Liver (tissue), 9 donors: ENCODE results near the gene SHISA4. TPM values are rescaled to one million over a fixed set of nuclear protein-coding genes. Genes with fewer than 3 reads are reported as not detected.

Experiments
- DNase-seq: peaks from one replicate; pipeline ENCODE4 v3.0.0-alpha.2; 2017; ENCODE audit warnings: low spot score
- H3K27ac ChIP-seq, 2 donors: one replicate each; pipeline ENCODE4 v1.7.0; 2013; ENCODE audit warnings: inconsistent platforms in 2 of 2, low read length in 2 of 2, control low read depth in 1 of 2, low read depth in 1 of 2, mild to moderate bottlenecking in 1 of 2
- H3K27me3 ChIP-seq, 4 donors: one replicate each; pipeline versions ENCODE4 v1.6.1 to v1.7.0; 2013; ENCODE audit warnings: low read length in 3 of 4, inconsistent platforms in 1 of 4, mild to moderate bottlenecking in 1 of 4, moderate library complexity in 1 of 4; ENCODE audit not compliant: control insufficient read depth in 4 of 4, insufficient read depth in 4 of 4
- H3K36me3 ChIP-seq, 4 donors: one replicate each; pipeline versions ENCODE4 v1.6.1 to v1.7.0; 2013; ENCODE audit warnings: low read length in 3 of 4, mild to moderate bottlenecking in 3 of 4, low read depth in 1 of 4, moderate library complexity in 1 of 4; ENCODE audit not compliant: control insufficient read depth in 4 of 4, insufficient read depth in 3 of 4
- H3K4me1 ChIP-seq, 4 donors: one replicate each; pipeline versions ENCODE4 v1.6.1 to v1.7.0; 2013; ENCODE audit warnings: low read length in 3 of 4, mild to moderate bottlenecking in 3 of 4, moderate library complexity in 1 of 4; ENCODE audit not compliant: control insufficient read depth in 4 of 4, insufficient read depth in 4 of 4
- H3K4me3 ChIP-seq, 3 donors: one replicate each; pipeline versions ENCODE4 v1.6.1 to v1.7.0; 2013; ENCODE audit warnings: low read length in 3 of 3, control low read depth in 1 of 3, low read depth in 1 of 3, mild to moderate bottlenecking in 1 of 3
- H3K9ac ChIP-seq, 2 donors: one replicate each; pipeline ENCODE4 v1.7.0; 2013; ENCODE audit warnings: low read length in 2 of 2, mild to moderate bottlenecking in 2 of 2, moderate library complexity in 2 of 2, control low read depth in 1 of 2, low read depth in 1 of 2
- H3K9me3 ChIP-seq, 4 donors: one replicate each; pipeline versions ENCODE4 v1.6.1 to v1.7.0; 2013; ENCODE audit warnings: low read length in 3 of 4; ENCODE audit not compliant: control insufficient read depth in 4 of 4
- EGR1 ChIP-seq, 2 donors: IDR thresholded peaks; 2 replicates each; pipeline ENCODE4 v1.6.1; 2016 to 2018; ENCODE audit warnings: antibody characterized with exemption in 2 of 2, low read depth in 2 of 2
- FOXA1 ChIP-seq: IDR thresholded peaks from 2 replicates; pipeline ENCODE4 v1.6.1; 2016; ENCODE audit warnings: antibody characterized with exemption
- FOXA2 ChIP-seq: IDR thresholded peaks from 2 replicates; pipeline ENCODE4 v1.6.1; 2016; ENCODE audit warnings: antibody characterized with exemption
- HNF4A ChIP-seq, 2 donors: conservative IDR thresholded peaks; 2 replicates each; pipeline ENCODE4 v1.6.1; 2016; ENCODE audit warnings: antibody characterized with exemption in 2 of 2, mild to moderate bottlenecking in 2 of 2
- JUND ChIP-seq, 2 donors: IDR thresholded peaks; 2 replicates each; pipeline ENCODE4 v1.6.1; 2016; ENCODE audit warnings: antibody characterized with exemption in 2 of 2
- RXRA ChIP-seq, 2 donors: IDR thresholded peaks; 2 replicates each; pipeline ENCODE4 v1.6.1; 2017 to 2018; ENCODE audit warnings: antibody characterized with exemption in 2 of 2, mild to moderate bottlenecking in 1 of 2
- SP1 ChIP-seq: IDR thresholded peaks from 2 replicates; pipeline ENCODE4 v1.6.1; 2018; ENCODE audit warnings: antibody characterized with exemption, mild to moderate bottlenecking
- TAF1 ChIP-seq: conservative IDR thresholded peaks from 2 replicates; pipeline ENCODE4 v1.6.1; 2016; ENCODE audit warnings: antibody characterized with exemption, mild to moderate bottlenecking
- WGBS: extraction: QIAGEN DNeasy Blood & Tissue Kit; methylation state at CpG from one replicate; pipeline ENCODE4 v1.1.7; 2013; 5-methylcytosine and 5-hydroxymethylcytosine counted together
- polyA plus RNA-seq, 2 donors: library from polyadenylated mRNA; stranded (reverse) in 1 of 2; unstranded in 1 of 2; fragments of 200-250 nt in 1 of 2; fragments of >200 nt in 1 of 2; fragmentation: Nextera tagmentation in 1 of 2; extraction: Ambion mirVana in 1 of 2; gene quantifications; one replicate each; pipeline versions ENCODE4 v1.2.1 to v1.2.3, GENCODE V29; 2013 to 2015
- total RNA-seq, 2 donors: library from RNA; depleted of rRNA; stranded (reverse); fragments of >200 nt; gene quantifications; one replicate each; pipeline ENCODE4 v1.2.3, GENCODE V29; 2014
- TF ChIP-seq, protein P1 (sequence below): IDR thresholded peaks from 2 replicates; pipeline ENCODE4 v1.6.1; 2016; ENCODE audit warnings: antibody characterized with exemption, mild to moderate bottlenecking
- TF ChIP-seq, protein P2 (sequence below): IDR thresholded peaks from 2 replicates; pipeline ENCODE4 v1.6.1; 2016; ENCODE audit warnings: antibody characterized with exemption
- TF ChIP-seq, protein P3 (sequence below): fragments of 150-350 bp; IDR thresholded peaks from 2 replicates; pipeline ENCODE4 v1.5.1; 2017; ENCODE audit warnings: improper control_type of control experiment, low read depth, low read length; ENCODE audit not compliant: missing input control
- TF ChIP-seq, protein P4 (sequence below): IDR thresholded peaks from 2 replicates; pipeline ENCODE4 v1.6.1; 2016; ENCODE audit warnings: antibody characterized with exemption
- TF ChIP-seq, protein P5 (sequence below): IDR thresholded peaks from 2 replicates; pipeline ENCODE4 v1.6.1; 2016; ENCODE audit warnings: antibody characterized with exemption
- donor health status: healthy.
- donor health status: healthy.
- donor health status: healthy.
- donor health status: healthy.
- donor health status: healthy.

Gene SHISA4
- total and polyA plus RNA-seq, 4 donors = 0.47 to 4.1 (median 2.1) TPM

DNA sequence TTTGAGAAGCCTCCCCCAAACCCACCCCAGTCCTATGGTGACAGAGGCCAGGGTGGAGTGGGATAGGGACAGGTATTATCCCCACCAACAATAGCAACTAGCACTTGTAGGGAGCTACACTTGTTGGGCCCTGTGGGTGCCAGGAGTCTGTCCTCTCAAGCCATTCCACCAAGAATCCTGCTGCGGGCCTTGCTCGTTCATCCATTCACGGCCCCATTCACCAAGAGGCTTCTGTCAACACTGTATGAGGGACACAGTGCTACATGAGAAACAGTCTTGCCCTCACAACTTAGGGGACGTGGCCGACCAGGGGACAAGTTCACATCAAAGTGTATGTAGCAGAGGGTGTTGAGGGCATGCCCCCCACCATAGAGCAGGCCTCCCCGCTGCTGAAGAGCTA lies 18.9 kb downstream of the SHISA4 start:
- Histone ChIP-seq H3K4me3 (no peak overlapping the region), H3K9me3 (no peaks in the 10 kb centered on the region), H3K27ac (no peak overlapping the region), H3K27me3 (no peaks in the 10 kb centered on the region), H3K36me3 (no peaks in the 10 kb centered on the region), H3K4me1 (peaks cover 0 to 16% (median 5%) of the 10 kb centered on the region in 4 donors), H3K9ac (no peak overlapping the region)
- no peak for TF ChIP-seq SP1
- no peak for TF ChIP-seq JUND (IDR thresholded peaks at IDR 0.05)
- TF ChIP-seq, protein P1, sequence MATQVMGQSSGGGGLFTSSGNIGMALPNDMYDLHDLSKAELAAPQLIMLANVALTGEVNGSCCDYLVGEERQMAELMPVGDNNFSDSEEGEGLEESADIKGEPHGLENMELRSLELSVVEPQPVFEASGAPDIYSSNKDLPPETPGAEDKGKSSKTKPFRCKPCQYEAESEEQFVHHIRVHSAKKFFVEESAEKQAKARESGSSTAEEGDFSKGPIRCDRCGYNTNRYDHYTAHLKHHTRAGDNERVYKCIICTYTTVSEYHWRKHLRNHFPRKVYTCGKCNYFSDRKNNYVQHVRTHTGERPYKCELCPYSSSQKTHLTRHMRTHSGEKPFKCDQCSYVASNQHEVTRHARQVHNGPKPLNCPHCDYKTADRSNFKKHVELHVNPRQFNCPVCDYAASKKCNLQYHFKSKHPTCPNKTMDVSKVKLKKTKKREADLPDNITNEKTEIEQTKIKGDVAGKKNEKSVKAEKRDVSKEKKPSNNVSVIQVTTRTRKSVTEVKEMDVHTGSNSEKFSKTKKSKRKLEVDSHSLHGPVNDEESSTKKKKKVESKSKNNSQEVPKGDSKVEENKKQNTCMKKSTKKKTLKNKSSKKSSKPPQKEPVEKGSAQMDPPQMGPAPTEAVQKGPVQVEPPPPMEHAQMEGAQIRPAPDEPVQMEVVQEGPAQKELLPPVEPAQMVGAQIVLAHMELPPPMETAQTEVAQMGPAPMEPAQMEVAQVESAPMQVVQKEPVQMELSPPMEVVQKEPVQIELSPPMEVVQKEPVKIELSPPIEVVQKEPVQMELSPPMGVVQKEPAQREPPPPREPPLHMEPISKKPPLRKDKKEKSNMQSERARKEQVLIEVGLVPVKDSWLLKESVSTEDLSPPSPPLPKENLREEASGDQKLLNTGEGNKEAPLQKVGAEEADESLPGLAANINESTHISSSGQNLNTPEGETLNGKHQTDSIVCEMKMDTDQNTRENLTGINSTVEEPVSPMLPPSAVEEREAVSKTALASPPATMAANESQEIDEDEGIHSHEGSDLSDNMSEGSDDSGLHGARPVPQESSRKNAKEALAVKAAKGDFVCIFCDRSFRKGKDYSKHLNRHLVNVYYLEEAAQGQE = no peak
- no peak for TF ChIP-seq HNF4A (conservative IDR thresholded peaks at IDR 0.05)
- TF ChIP-seq, protein P2, sequence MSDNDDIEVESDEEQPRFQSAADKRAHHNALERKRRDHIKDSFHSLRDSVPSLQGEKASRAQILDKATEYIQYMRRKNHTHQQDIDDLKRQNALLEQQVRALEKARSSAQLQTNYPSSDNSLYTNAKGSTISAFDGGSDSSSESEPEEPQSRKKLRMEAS = no peak
- no peak for TF ChIP-seq FOXA1
- TF ChIP-seq, protein P3, sequence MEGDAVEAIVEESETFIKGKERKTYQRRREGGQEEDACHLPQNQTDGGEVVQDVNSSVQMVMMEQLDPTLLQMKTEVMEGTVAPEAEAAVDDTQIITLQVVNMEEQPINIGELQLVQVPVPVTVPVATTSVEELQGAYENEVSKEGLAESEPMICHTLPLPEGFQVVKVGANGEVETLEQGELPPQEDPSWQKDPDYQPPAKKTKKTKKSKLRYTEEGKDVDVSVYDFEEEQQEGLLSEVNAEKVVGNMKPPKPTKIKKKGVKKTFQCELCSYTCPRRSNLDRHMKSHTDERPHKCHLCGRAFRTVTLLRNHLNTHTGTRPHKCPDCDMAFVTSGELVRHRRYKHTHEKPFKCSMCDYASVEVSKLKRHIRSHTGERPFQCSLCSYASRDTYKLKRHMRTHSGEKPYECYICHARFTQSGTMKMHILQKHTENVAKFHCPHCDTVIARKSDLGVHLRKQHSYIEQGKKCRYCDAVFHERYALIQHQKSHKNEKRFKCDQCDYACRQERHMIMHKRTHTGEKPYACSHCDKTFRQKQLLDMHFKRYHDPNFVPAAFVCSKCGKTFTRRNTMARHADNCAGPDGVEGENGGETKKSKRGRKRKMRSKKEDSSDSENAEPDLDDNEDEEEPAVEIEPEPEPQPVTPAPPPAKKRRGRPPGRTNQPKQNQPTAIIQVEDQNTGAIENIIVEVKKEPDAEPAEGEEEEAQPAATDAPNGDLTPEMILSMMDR = no peak
- no peak for TF ChIP-seq FOXA2
- TF ChIP-seq RXRA (IDR thresholded peaks at IDR 0.05) = no peak
- TF ChIP-seq, protein P4, sequence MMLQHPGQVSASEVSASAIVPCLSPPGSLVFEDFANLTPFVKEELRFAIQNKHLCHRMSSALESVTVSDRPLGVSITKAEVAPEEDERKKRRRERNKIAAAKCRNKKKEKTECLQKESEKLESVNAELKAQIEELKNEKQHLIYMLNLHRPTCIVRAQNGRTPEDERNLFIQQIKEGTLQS = no peak
- TF ChIP-seq, protein P5, sequence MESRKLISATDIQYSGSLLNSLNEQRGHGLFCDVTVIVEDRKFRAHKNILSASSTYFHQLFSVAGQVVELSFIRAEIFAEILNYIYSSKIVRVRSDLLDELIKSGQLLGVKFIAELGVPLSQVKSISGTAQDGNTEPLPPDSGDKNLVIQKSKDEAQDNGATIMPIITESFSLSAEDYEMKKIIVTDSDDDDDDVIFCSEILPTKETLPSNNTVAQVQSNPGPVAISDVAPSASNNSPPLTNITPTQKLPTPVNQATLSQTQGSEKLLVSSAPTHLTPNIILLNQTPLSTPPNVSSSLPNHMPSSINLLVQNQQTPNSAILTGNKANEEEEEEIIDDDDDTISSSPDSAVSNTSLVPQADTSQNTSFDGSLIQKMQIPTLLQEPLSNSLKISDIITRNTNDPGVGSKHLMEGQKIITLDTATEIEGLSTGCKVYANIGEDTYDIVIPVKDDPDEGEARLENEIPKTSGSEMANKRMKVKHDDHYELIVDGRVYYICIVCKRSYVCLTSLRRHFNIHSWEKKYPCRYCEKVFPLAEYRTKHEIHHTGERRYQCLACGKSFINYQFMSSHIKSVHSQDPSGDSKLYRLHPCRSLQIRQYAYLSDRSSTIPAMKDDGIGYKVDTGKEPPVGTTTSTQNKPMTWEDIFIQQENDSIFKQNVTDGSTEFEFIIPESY = no peak
- TF ChIP-seq EGR1 (IDR thresholded peaks at IDR 0.05; ENCODE audit: low read depth in 2 of 2) = no peak
- no peak for TF ChIP-seq TAF1
- 97% methylated on average over 6 of the region's 6 CpGs for WGBS
- no peak for DNase-seq

DNA sequence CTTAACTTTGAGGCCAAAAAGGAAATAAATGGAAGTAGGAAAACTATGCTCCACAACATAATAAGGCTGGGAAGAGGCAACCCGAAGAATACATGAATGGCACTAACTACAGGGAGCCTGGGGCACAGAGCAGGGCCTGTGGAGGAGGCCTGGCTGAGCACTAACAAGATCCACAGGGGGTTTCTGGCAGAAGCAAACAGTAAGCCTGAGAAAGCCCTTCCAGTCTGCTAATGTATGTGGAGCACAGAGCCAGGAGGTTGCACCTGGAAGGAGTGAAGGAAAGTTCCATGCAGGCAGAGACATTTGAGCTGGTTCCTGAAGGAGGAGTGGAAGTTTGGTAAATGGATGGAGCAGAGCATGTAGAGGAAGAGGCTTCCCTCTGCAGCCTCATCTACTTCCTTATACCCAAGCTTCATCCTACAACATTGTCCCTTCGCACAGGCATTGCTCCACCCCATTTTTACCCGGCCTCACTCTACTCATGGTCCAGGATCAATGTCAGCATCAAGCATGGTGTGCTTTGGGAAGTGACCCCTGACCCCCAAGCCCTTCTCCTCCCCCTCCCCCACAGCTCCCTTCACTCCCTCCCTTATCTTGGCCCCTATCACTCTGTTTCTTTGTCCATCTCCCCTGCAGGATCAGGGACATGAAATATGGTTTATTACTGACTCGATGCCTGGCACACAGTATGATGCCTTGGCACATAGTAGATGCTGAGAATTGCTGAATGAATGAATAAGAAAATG lies 23.3 kb downstream of the SHISA4 start:
- no peak overlapping the region for H3K27ac ChIP-seq
- 88% methylated on average over 4 of the region's 4 CpGs for WGBS
- H3K36me3 ChIP-seq = no peaks in the 10 kb centered on the region
- no peak for DNase-seq
- H3K4me3 ChIP-seq = no peak overlapping the region
- H3K27me3 ChIP-seq = no peaks in the 10 kb centered on the region
- TF ChIP-seq FOXA1 = no peak
- no peaks in the 10 kb centered on the region for H3K9me3 ChIP-seq
- peaks cover 0 to 3% (median 0%) of the 10 kb centered on the region in 4 donors for H3K4me1 ChIP-seq
- H3K9ac ChIP-seq = no peak overlapping the region
